ENCODE measurements around the gene SMIM7.

The SMIM7 gene

GRCh38 chr19:16596399-16596798 is 63.5 kb downstream of the SMIM7 start:
- DNase-seq (ENCODE audit: low read depth in 4 of 4, low spot score in 1 of 4), result no peak
